ENCODE results near the gene DLG4.
A peak's percentile ranks its signal among the peaks of the same experiment; 100 is the strongest.

The DLG4 gene

DNA sequence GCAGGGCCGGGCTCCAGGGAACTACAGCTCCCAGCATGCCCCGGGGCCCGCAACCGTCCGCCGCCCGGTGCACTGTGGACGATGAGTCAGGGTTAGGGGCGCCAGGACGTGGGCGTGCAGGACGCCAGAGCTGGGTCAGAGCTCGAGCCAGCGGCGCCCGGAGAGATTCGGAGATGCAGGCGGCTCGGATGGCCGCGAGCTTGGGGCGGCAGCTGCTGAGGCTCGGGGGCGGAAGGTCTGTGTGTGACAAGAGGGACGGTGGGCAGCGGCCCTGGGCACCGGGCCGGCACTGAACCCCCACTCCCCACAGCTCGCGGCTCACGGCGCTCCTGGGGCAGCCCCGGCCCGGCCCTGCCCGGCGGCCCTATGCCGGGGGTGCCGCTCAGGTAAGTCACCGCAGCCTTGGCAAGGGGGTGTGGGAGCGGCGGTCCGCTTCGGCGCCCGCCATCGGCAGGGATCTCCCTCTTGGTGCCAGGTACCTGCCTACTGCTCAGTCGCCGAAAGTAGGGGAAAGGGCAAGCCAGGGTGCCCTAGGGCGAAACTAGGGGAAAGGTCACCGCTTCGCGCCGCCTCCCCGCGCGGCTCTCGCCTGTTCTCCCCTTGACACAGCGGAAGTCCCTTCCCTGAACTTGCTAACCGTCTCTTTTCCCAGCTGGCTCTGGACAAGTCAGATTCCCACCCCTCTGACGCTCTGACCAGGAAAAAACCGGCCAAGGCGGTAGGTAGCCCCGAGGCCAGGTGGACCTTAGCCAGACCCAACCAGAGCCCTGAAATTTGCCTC is at the start of gene DLG4, which contains the start of gene ACADVL:
Gene DLG4 (minus strand): TSS at position 25 of the 781 bp plus-strand sequence.
Gene ACADVL (plus strand): TSS at position 127 of the 781 bp plus-strand sequence. CDS start 47 bp downstream, at position 174.
- DNase-seq (ENCODE audit: low read depth), result peak; percentile 72

DNA sequence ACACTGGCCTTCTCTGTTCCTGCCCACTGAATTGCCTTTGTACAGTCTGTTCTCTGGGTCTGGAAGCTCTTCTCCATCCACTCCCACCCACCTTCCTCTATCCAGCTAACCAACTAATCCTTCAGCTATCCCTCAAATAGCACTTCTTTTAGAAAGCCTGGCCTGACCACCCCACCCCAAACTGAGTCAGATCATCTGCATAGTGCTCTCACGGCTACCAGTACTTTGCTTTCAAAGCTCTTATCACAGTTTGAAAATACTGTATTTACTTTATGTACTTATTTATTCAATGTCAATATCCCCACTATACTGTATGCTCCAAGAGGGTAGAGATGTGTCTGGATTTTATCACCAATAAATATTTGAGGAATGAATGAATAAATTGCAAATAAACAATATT is 47.1 kb upstream of the DLG4 start:
- no peak for DNase-seq (ENCODE audit: low read depth)

DNA sequence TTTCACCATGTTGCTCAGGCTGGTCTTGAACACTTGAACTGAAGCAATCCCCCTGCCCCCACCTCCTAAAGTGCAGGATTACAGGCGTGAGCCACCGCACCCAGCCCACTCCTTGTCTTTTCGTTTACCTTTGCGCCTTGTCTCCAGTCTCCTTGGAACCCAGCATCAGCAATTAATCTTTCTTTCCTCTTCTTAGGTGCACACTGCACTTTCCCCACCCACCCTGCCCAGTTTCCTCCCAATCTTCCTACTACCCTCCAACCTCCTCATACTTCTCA is 44.1 kb upstream of the DLG4 start:
- DNase-seq (ENCODE audit: low read depth), result no peak

DNA sequence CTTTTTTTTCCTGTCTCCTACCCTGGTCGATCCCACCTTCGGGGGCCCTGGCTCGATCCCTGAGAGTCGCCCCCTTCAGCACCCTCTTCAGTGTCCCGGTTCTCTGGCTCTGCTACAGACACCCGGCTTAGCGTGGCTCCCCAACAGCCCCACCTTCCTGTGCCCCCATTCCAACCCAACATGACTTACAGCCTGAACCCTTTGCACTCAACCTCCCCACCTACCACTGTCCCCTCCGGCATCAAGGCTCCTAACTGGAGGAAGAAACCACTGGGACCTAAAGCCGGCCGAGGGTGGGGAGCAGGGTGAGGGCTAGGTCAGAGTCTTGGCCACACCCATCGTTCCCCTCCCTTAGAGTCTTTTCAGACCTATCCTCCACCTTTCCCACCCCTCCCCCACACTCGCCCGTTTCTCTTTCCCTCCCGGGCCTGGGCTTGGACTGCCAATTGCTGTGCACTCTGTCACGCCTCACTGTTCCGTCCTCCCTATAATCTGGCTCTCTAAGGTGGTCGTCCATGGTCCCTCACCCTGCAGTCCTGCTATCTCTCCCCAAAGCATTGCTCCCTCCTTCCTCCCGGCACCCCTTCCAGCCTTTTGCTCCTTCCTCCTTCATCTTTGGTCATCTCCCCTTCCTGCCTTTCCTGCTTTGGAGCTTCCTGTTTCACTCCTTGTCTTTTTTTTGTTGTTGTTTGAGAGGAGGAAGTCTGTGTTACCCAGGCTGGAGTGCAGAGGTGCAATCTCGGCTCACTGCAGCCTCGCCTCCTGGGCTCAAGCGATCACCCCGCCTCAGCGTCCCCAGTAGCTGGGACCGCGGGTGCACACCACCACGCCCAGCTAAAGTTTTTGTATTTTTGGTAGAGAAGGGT is 43.5 kb upstream of the DLG4 start:
- no peak for DNase-seq (ENCODE audit: low read depth)

DNA sequence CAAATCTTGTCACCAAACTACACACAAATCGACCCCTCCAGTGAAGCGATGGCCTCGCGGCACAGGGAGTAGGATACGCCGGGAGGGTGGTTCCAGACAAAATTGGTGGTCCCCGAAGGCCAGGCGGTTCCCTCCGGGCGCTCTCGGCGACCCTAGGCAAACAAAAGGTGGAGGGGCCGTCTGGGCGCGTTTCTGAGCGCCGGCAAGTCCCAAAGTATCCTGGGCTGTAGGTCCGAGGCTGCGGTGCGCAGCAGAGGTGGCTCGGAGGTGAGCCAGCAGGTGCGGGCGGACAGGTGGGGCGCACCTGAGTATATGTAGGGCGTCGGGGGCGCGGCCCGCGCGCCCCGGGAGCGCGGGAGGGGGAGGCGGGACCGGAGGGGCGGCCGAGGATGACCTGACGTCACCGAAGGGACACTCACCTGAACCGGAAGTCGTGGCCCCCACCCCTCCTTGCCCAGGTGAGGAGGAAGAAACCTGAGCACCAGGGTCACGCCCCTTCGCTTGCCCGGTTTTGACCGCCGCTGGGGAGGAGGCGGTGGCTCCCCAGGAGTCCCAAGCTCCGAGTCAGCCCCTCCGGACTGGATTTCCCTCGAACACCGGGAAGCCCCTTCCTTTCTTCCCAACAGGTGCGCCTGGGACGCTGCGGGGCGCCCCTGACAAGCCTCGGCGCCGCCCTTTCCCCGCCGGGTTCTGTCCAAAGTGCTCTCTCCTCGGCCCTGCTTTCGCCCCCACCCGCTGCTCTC is 42.7 kb upstream of the DLG4 start, which contains the start of gene CLDN7:
Gene CLDN7 (minus strand): TSS at position 287 of the 743 bp plus-strand sequence. CDS start 435 bp downstream, outside the sequence.
- DNase-seq (ENCODE audit: low read depth), result no peak

DNA sequence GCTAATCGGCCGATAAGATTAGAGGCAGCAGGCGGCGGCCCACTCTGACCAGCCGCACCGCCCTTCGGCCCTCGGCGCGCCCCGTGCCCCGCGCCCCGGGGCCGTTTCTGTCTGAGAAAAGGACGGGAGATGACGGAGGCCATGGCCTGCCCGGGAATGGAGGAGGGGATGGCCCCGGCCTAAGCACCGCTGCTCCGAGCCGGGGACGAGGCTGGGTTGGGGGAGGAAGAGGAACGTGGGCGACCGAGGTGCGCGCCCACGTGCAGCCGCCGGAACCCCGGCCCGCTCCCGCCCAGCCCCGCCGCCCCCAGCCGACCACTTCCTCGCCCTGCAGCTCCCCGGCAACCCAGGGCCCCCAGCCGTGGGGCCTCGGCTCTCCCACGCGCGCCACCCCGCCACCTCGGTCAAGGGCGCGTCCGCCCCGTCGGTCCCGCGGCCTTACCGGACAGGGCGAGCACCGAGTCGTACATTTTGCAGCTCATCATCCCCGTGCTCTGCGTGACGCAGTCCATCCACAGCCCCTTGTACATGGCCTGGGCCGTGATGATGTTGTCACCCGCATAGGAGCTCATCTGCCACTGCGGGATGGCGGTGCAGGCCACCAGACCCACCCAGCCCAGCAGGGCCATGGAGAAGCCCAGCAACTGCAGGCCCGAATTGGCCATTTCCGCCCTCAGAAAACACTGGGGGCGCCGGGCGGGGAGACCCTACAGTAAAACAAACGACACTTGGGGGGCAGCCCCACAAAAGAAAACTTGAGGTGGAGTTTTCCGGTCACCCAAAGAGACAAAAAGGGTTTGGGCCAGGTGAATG is 41.9 kb upstream of the DLG4 start:
- no peak for DNase-seq (ENCODE audit: low read depth)

DNA sequence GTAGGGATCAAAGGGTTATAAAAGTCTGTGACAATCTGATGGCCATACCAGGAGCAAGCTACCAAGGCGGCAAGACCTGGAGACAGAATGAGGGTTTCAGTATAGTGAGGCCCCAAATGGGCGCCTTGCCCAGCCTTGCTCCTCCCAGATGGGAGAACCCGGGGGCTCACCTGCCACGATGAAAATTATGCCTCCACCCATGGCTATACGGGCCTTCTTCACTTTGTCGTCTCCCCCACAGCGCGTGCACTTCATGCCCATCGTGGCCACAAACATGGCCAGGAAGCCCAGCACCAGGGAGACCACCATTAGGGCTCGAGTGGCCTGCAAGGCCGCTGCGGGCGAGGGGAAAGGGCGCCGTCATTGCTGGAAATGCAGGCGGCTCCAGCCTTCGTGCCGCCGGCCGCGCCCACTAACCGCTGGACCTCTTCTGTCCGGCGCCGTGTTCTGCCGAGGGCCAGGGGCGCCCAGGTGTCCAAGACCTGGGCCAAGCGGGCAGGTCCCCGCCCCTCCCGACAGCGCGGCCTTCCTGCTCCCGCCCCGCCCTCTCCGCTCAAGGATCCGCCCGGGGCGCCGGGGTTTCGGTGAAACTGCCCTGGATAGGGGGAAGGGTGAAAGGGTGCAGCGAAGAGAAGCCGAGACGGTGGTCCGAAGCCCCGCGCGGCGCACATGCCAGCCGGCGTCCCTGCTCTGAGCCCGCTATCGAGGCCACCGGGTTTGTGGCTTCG is 41.2 kb upstream of the DLG4 start:
- DNase-seq (ENCODE audit: low read depth), result no peak

DNA sequence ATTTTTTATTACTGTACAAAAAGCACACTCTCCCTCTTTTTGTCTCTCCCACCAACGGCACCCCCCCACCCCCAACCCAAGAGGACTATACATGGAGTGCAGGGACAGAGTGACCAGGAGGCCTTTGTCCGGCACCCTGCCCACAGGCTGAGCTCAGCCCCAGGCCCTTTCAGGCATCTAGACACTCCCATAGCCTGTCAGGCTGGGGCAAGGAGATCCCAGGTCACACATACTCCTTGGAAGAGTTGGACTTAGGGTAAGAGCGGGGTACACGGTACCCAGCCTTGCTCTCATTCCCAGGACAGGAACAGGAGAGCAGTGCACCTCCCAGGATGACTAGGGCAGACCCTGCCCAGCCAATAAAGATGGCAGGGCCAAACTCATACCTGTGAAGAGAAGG is 40.5 kb upstream of the DLG4 start:
- DNase-seq (ENCODE audit: low read depth), result no peak

DNA sequence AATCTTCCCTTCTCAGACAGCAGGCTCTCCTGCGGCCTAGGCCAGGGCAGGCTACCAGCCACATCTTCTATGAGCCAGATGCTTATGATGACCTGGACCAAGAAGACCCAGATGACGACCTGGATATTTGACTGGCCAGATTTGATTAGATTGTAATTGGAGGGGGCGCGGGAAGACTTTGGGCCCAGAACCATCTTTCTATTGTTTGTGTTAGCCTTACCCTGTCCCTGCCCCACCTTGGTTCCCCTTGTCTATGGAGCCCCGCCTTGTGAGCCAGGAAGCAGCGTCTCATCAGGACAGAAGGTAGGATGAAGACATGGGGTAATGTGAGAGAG is 39.9 kb upstream of the DLG4 start:
- DNase-seq (ENCODE audit: low read depth), result no peak

DNA sequence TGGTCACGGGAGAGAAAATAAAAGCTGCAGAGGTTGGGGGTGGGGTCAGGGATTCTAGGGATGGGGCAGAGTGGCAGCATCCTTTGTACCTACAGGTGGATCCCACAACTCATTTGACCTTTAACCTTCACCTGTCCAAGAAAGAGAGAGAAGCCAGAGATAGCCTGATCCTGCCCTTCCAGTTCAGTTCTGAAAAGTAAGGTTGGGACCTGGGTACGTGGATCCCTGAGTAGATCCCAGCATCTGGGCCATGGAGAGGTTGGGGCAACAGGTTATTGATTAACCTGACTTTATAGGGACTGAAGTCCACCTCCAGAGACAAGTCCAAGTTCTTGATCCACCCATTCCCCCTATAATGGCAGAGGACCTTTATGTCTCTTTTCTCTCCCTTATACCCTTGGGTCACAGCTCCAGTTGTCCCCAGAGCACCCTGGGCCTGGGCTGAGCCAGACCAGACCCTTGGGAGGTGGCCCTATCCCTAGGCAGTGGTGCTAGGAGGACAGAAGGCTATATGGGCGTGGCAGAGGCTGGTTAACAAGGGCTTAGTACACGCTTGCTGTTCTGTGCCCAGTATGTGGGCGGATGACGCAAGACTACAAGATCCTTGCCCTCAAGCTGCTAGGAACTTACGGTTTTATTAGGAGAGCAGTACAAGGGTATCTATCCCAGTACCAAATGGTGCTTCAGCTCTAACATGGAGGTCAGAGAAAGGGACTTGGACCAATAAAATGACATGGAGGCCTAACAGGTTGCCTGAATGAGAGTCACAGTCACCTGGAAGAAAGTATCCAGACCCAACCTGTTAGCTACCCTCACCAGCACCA is 39.3 kb upstream of the DLG4 start:
- no peak for DNase-seq (ENCODE audit: low read depth)

DNA sequence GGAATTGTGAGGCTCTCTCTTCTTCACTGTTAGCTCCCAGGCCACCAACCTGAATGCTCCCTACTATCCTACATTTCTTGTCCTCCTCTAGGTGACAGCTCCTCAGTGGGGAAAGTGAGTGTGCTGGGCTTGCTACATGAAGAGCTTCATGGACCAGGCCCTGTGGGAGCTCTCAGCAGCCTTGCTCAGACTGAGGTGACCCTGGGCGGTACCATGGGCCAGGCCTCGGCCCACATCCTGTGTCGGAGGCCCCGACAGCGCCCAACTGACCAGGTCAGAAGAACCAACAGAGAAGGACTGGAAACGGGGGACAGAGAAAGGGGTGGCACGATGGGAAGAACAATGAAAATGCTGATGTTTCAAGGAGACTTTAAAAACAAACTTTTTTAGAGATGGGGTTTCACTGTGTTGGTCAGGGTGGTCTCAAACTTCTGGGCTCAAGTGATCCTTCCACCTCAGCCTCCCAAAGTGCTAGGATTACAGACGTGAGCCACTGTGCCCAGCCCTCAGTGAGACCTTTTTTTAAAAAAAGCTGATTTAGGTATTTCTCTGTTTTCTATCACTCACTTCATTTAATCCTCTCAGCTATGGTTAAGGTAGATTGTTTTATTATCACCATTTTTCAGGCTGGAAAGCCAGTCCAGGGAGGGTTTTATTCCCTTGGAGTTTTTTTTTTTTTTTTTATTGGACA is 37.3 kb upstream of the DLG4 start:
- no peak for DNase-seq (ENCODE audit: low read depth)

DNA sequence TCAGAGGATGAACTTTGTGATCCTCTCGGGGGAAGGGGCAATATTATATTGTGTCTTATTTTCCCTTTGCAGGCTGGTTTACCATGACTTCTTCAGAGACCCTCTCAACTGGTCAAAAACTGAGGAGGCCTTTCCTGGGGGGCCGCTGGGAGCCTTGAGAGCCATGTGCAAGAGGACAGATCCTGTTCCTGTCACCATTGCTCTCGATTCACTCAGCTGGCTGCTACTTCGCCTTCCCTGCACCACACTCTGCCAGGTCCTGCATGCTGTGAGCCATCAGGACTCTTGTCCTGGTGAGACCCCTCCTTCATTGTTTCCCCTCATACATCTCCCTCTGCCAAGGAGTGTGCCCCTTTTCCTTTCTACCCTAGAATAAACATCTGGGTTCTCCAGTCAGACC is 34.9 kb upstream of the DLG4 start:
- no peak for DNase-seq (ENCODE audit: low read depth)

DNA sequence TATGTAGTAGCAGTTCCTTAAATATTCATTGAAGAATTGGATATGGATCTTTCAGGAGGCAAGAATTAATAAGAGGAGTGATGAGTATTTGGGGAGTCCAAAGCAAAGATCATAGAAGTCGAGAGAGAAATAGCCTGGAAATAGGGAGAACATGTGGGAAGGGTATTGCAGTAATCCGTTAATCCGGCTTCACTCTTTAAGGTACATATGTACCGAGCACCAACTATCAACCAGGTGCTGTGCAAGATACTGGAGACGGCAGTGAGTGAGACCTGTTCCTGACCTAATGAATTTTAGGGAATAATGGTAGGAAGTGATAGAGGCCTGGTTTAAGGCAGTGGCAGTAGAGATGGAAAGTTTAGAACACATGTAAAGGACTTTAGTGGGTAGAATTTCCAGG is 33.4 kb upstream of the DLG4 start:
- DNase-seq (ENCODE audit: low read depth), result no peak

DNA sequence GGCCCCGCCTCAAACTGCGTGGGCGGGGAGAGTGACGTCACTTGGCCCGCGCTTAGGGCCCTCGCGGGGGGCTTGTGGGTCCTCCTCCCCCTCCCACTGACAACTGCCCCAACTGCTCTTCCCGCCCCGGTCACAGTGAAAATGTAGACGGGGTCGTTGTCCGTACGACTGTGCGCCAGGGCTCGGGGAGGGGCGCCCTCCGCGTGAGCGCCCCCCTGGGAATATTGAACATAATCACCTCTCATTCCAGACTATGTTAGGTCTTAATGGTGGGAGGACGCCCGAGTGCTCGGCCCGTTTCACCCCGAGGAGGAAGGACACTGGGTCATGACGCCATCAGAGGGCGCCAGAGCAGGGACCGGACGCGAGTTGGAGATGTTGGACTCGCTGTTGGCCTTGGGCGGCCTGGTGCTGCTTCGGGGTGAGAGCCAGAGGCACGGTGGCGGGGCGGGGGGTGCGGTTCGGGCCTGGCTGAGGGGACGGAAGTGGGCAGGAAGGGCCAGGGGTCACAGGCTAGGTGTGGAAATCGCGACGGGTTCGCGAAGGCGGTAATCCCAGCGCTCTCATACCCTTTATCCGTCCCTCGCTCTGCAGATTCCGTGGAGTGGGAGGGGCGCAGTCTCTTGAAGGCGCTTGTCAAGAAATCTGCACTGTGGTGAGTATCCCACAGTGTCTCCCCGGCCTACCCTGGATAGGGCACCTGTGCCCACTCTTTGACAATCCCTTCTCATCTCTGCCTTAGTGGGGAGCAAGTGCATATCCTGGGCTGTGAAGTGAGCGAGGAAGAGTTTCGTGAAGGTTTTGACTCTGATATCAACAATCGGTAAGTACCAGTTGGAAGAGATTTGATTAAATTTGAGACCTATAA is 32.8 kb upstream of the DLG4 start, which contains the start of gene ELP5:
Gene ELP5 (plus strand): TSS at position 40 of the 868 bp plus-strand sequence. CDS start 336 bp downstream, at position 376.
- peak; percentile 79 for DNase-seq (ENCODE audit: low read depth)

DNA sequence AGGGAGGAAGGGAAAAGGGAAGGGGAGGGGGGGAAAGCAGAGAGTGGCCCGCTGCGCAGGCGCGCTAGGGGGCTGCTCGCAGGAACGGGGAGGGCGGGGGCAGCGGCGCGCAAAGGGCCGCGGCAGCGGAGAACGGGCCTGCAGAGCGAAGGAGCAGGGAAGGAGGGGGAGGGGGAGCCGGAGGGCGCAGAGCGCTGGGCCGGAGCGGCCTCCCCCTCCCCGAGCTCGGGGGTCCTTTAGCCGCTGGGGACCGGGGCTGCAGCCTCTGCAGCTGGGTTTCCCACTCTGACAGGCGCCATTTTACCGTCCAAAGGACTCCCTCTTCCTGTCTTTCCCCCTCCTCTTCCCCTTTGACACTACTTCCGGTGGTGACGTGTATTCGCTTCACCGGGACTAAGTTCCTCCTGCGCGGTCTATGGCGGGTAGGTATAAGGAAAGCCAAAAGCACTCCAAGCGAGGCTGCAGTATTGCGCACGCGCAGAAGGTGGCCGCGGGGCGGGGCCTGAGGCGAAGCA is 32.1 kb upstream of the DLG4 start, which contains the start of gene CTDNEP1:
Gene CTDNEP1 (minus strand): TSS at position 74 of the 515 bp plus-strand sequence. CDS start 438 bp downstream, outside the sequence.
- peak; percentile 98 for DNase-seq (ENCODE audit: low read depth)

DNA sequence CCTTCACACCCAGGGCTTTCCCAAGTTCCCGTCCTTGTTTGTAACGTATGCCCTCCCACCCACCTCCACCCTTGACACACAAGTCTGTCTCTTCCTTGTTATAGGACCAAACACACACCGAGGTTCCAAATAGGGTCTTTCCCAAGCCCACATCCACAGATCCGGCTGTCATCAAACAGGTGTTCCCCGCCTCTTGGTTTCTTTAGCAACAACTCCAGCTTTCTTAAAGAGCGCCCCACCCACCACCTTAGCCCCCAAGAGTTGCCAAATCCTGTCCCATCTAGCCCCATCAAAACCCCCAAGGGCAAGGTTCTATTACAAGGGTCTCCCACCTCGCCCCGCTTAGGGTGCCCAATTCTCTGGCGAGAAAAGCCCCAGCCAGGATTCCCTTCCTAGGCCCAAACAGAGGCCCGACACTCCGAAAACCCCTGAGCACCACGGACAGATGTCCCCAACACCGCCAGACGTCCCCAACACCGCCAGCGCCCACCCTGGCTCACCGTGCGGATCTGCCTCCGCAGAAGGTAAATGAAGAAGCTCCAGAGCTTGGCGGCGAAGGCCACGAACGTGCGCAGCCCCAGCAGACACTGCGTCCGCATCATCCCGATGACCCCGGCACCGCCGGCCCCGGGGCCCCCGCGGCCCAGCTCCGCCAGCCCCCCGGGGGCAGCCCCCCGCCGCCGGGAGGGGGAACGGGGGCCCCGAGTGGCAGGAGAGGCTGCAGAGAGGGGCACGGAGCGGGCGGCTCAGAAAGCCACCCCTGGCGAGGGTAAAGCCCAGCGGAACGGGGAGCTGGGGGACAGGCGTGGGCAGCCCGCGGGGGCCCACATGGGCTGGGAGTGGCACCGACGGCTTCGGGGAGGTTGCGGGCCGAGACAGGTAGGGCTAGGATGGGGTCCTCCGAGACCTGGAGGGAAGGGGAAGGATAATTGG is 31.3 kb upstream of the DLG4 start:
- no peak for DNase-seq (ENCODE audit: low read depth)

DNA sequence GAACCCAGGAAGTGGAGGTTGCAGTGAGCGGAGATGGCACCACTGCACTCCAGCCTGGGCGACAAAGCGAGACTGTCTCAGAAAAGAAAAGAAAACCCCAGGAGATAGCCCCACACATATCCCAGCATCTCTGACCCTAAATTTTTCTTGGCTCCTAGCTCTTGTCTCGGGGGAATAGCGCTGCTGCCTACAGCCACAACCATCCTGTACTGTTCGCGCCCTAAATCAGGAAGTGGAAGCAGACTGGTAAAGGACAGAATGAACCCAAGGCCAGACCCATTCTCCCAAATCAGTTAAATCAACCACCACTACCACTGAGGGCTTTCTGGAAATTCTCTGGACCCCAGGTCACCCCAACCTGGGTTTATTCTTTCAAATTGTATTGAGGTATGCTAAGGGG is 30.2 kb upstream of the DLG4 start:
- no peak for DNase-seq (ENCODE audit: low read depth)
